H9 (cell line): ENCODE results near the gene CCDC187. TPM values are rescaled to one million over a fixed set of nuclear protein-coding genes. Genes with fewer than 3 reads are reported as not detected.

Experiments
- DNase-seq: peaks from one replicate; pipeline ENCODE4 v3.0.0-alpha.2; 2017
- H2AFZ ChIP-seq: one replicate; pipeline ENCODE4 v1.6.1; 2013; ENCODE audit warnings: mild to moderate bottlenecking, low read length, control low read depth, moderate library complexity
- H2AK5ac ChIP-seq: 2 replicates; pipeline ENCODE4 v1.6.1; 2013; ENCODE audit warnings: low read length, control low read depth, mixed read lengths; ENCODE audit not compliant: insufficient read length
- H2BK120ac ChIP-seq: one replicate; pipeline ENCODE4 v1.6.1; 2013; ENCODE audit warnings: low read depth, mild to moderate bottlenecking, low read length, control low read depth, inconsistent platforms; ENCODE audit not compliant: poor library complexity, severe bottlenecking
- H2BK12ac ChIP-seq: 2 replicates; pipeline ENCODE4 v1.6.1; 2013; ENCODE audit warnings: low read length, control low read depth, mixed read lengths, low read depth; ENCODE audit not compliant: insufficient read length
- H2BK15ac ChIP-seq: 2 replicates; pipeline ENCODE4 v1.6.1; 2013; ENCODE audit warnings: low read depth, low read length, control low read depth
- H2BK20ac ChIP-seq: one replicate; pipeline ENCODE4 v1.6.1; 2013; ENCODE audit warnings: low read depth, mild to moderate bottlenecking, low read length, control low read depth, inconsistent platforms; ENCODE audit not compliant: poor library complexity, severe bottlenecking
- H2BK5ac ChIP-seq: 2 replicates; pipeline ENCODE4 v1.6.1; 2013; ENCODE audit warnings: low read length, control low read depth, mixed read lengths; ENCODE audit not compliant: insufficient read length
- H3K14ac ChIP-seq: 2 replicates; pipeline ENCODE4 v1.6.1; 2013; ENCODE audit warnings: low read length, control low read depth; ENCODE audit not compliant: insufficient read depth
- H3K18ac ChIP-seq: 2 replicates; pipeline ENCODE4 v1.6.1; 2013; ENCODE audit warnings: low read depth, mild to moderate bottlenecking, mixed read lengths, low read length, control low read depth; ENCODE audit not compliant: insufficient read length
- H3K23ac ChIP-seq: 2 replicates; pipeline ENCODE4 v1.6.1; 2013; ENCODE audit warnings: low read length, control low read depth, mixed read lengths, low read depth; ENCODE audit not compliant: insufficient read length
- H3K23me2 ChIP-seq: 2 replicates; pipeline ENCODE4 v1.6.1; 2013; ENCODE audit warnings: low read depth, mild to moderate bottlenecking, mixed read lengths, low read length, control low read depth; ENCODE audit not compliant: insufficient read length, poor library complexity, severe bottlenecking
- H3K27ac ChIP-seq: 2 replicates; pipeline ENCODE4 v1.5.1; 2013; ENCODE audit warnings: low read length, control low read depth, mixed read lengths, low read depth; ENCODE audit not compliant: insufficient read length
- H3K27me3 ChIP-seq: 2 replicates; pipeline ENCODE4 v1.6.1; 2013; ENCODE audit warnings: low read length, control low read depth, inconsistent platforms; ENCODE audit not compliant: insufficient read depth
- H3K4ac ChIP-seq: 2 replicates; pipeline ENCODE4 v1.6.1; 2013; ENCODE audit warnings: low read depth, mild to moderate bottlenecking, control low read depth, inconsistent platforms, low read length, moderate library complexity
- H3K4me1 ChIP-seq: 2 replicates; pipeline ENCODE4 v1.6.1; 2013; ENCODE audit warnings: low read length, control low read depth, inconsistent platforms; ENCODE audit not compliant: insufficient read depth
- H3K4me2 ChIP-seq: 2 replicates; pipeline ENCODE4 v1.6.1; 2013; ENCODE audit warnings: low read length, control low read depth, mixed read lengths; ENCODE audit not compliant: insufficient read length, insufficient read depth
- H3K56ac ChIP-seq: 2 replicates; pipeline ENCODE4 v1.6.1; 2013; ENCODE audit warnings: low read depth, mild to moderate bottlenecking, mixed read lengths, low read length, control low read depth; ENCODE audit not compliant: insufficient read length
- H3K79me1 ChIP-seq: 2 replicates; pipeline ENCODE4 v1.6.1; 2013; ENCODE audit warnings: low read depth, mild to moderate bottlenecking, moderate library complexity, low read length, control low read depth, inconsistent platforms; ENCODE audit not compliant: insufficient read depth, poor library complexity, severe bottlenecking
- H3K79me2 ChIP-seq: 2 replicates; pipeline ENCODE4 v1.6.1; 2013; ENCODE audit warnings: low read length, control low read depth, inconsistent platforms; ENCODE audit not compliant: insufficient read depth
- H3K9ac ChIP-seq: 2 replicates; pipeline ENCODE4 v1.6.1; 2013; ENCODE audit warnings: low read length, control low read depth, mixed read lengths; ENCODE audit not compliant: insufficient read length; ENCODE audit errors: extremely low read depth
- H3K9me3 ChIP-seq: one replicate; pipeline ENCODE4 v1.6.1; 2013; ENCODE audit warnings: low read depth, low read length, inconsistent platforms; ENCODE audit not compliant: control insufficient read depth
- H3T11ph ChIP-seq: one replicate; pipeline ENCODE4 v1.6.1; 2013; ENCODE audit warnings: mild to moderate bottlenecking, low read length, control low read depth, inconsistent platforms
- H4K20me1 ChIP-seq: one replicate; pipeline ENCODE4 v1.6.1; 2013; ENCODE audit not compliant: control insufficient read depth, insufficient read length, insufficient read depth
- H4K5ac ChIP-seq: 2 replicates; pipeline ENCODE4 v1.6.1; 2013; ENCODE audit warnings: low read depth, mild to moderate bottlenecking, mixed read lengths, low read length, control low read depth; ENCODE audit not compliant: insufficient read length
- H4K8ac ChIP-seq: replicated peaks from 2 replicates; pipeline ENCODE4 v1.6.1; 2013; ENCODE audit warnings: low read length, control low read depth, mixed read lengths, low read depth; ENCODE audit not compliant: insufficient read length
- H4K91ac ChIP-seq: 2 replicates; pipeline ENCODE4 v1.6.1; 2013; ENCODE audit warnings: low read depth, mild to moderate bottlenecking, moderate library complexity, mixed read lengths, low read length, control low read depth; ENCODE audit not compliant: insufficient read length
- H3K27ac Mint-ChIP-seq, 3 experiments: 2 replicates in 2 of 3; 3 replicates in 1 of 3; pipeline ENCODE4 v1.8.0; 2020 to 2021; ENCODE audit warnings: mixed read lengths in 3 of 3, mild to moderate bottlenecking in 1 of 3, moderate library complexity in 1 of 3
- H3K27me3 Mint-ChIP-seq: 2 replicates; pipeline ENCODE4 v1.8.0; 2021; ENCODE audit warnings: low read depth, mild to moderate bottlenecking, moderate library complexity, mixed read lengths
- H3K36me3 Mint-ChIP-seq, 3 experiments: 2 replicates in 2 of 3; 3 replicates in 1 of 3; pipeline ENCODE4 v1.8.0; 2020 to 2021; ENCODE audit warnings: low read depth in 3 of 3, mixed read lengths in 3 of 3; ENCODE audit not compliant: insufficient read depth in 1 of 3
- H3K4me1 Mint-ChIP-seq, 2 experiments: 2 replicates each; pipeline ENCODE4 v1.8.0; 2020; ENCODE audit warnings: mixed read lengths in 2 of 2
- H3K4me3 Mint-ChIP-seq, 2 experiments: 2 replicates in 1 of 2; 3 replicates in 1 of 2; pipeline ENCODE4 v1.8.0; 2020 to 2021; ENCODE audit warnings: mild to moderate bottlenecking in 2 of 2, mixed read lengths in 2 of 2, moderate library complexity in 1 of 2
- H3K9me3 Mint-ChIP-seq, 2 experiments: 2 replicates in 1 of 2; 3 replicates in 1 of 2; pipeline ENCODE4 v1.8.0; 2020; ENCODE audit warnings: mild to moderate bottlenecking in 2 of 2, mixed read lengths in 2 of 2, moderate library complexity in 1 of 2
- WGBS: extraction: QIAGEN DNeasy Blood & Tissue Kit; methylation state at CpG from one replicate; pipeline ENCODE4 v1.1.7; 2013; ENCODE audit warnings: missing lambda C conversion rate, low lambda C conversion rate, mixed read lengths; ENCODE audit not compliant: insufficient read length; ENCODE audit errors: extremely low coverage; 5-methylcytosine and 5-hydroxymethylcytosine counted together
- total RNA-seq: library from RNA; stranded (reverse); gene quantifications from 2 replicates; pipeline ENCODE4 v1.2.1, GENCODE V29; 2021
- TF ChIP-seq, protein P1 (sequence below): fragments of 200-600 bp; sonication (generic); conservative IDR thresholded peaks from 3 replicates; pipeline ENCODE4 v1.8.0; 2021; ENCODE audit warnings: antibody characterized with exemption, mild to moderate bottlenecking

Gene CCDC187
- total RNA-seq, 1 experiment from 2014 or later, result 0.07 TPM

DNA sequence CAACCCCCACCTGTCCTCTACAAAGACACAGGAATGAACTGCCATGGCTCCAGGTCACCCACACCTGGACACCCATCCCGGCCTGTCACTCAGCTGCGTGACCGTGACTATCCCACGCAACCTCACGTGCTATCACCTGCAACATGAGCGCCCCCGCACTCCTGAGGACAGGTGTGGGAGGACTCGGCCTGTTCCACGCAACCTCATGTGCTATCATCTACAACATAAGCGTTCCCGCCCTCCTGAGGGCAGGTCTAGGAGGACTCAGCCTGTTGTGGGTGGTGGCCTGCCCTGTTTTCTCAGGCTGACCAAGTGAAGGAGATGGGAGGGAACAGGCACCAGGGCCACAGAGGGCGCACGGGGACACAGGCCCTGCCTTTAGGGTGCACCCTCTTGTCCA is 62.4 kb downstream of the CCDC187 start:
- Histone ChIP-seq H3K18ac (no peak overlapping the region), H3K4ac (no peak overlapping the region), H3K23me2 (peaks cover 5% of the 10 kb centered on the region), H2BK120ac (no peak overlapping the region), H3K9me3 (no peaks in the 10 kb centered on the region), H3K79me2 (peaks cover 30% of the 10 kb centered on the region; the same call in 1 of the 2 replicates), H3K27ac (no peak overlapping the region), H3K4me2 (no peak overlapping the region), H3K14ac (no peak overlapping the region), H3K23ac (no peak overlapping the region), H2BK12ac (no peak overlapping the region), H4K5ac (no peak overlapping the region), H2BK20ac (no peak overlapping the region), H2AK5ac (no peak overlapping the region), H3T11ph (no peak overlapping the region), H3K27me3 (no peaks in the 10 kb centered on the region), H3K9ac (no peak overlapping the region), H3K56ac (no peak overlapping the region), H2BK5ac (no peak overlapping the region), H3K4me1 (peaks cover 9% of the 10 kb centered on the region), H4K8ac (no peak overlapping the region), H4K91ac (no peak overlapping the region), H3K79me1 (peaks cover 13% of the 10 kb centered on the region), H2BK15ac (no peak overlapping the region), H2AFZ (no peak overlapping the region), H4K20me1 (peaks cover 10% of the 10 kb centered on the region)
- H3K4me3 Mint-ChIP-seq, result no peak overlapping the region
- WGBS, result no CpG with 5 or more reads among the region's 13 CpGs
- TF ChIP-seq, protein P1, sequence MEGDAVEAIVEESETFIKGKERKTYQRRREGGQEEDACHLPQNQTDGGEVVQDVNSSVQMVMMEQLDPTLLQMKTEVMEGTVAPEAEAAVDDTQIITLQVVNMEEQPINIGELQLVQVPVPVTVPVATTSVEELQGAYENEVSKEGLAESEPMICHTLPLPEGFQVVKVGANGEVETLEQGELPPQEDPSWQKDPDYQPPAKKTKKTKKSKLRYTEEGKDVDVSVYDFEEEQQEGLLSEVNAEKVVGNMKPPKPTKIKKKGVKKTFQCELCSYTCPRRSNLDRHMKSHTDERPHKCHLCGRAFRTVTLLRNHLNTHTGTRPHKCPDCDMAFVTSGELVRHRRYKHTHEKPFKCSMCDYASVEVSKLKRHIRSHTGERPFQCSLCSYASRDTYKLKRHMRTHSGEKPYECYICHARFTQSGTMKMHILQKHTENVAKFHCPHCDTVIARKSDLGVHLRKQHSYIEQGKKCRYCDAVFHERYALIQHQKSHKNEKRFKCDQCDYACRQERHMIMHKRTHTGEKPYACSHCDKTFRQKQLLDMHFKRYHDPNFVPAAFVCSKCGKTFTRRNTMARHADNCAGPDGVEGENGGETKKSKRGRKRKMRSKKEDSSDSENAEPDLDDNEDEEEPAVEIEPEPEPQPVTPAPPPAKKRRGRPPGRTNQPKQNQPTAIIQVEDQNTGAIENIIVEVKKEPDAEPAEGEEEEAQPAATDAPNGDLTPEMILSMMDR, result no peak
- no peak for DNase-seq
- peaks cover 7% of the 10 kb centered on the region for H3K27me3 Mint-ChIP-seq
- no peak overlapping the region for H3K27ac Mint-ChIP-seq
- no peaks in the 10 kb centered on the region for H3K9me3 Mint-ChIP-seq
- peaks cover 32 to 38% of the 10 kb centered on the region in 2 experiments for H3K4me1 Mint-ChIP-seq
- peaks cover 0 to 7% (median 5%) of the 10 kb centered on the region in 3 experiments; a peak in 3 of 7 replicates for H3K36me3 Mint-ChIP-seq
